Right cardiac atrium (tissue), 5 donors: Measurements from ENCODE around the gene SORCS2. TPM values are rescaled to one million over a fixed set of nuclear protein-coding genes. Genes with fewer than 3 reads are reported as not detected.

ENCODE experiments used
- ATAC-seq, 2 donors: fragments of 200-7000 bp; cut with Tn5 transposase; one replicate each; pipeline versions ENCODE4 v1.8.0 to v1.9.1; 2020; ENCODE audit warnings: moderate library complexity in 2 of 2, mild to moderate bottlenecking in 1 of 2
- DNase-seq, 3 donors: peaks; one replicate each; pipeline ENCODE4 v3.0.0-alpha.2; 2020
- H3K27ac ChIP-seq: one replicate; pipeline ENCODE4 v1.5.1; 2013; ENCODE audit warnings: mild to moderate bottlenecking, low read length, control low read depth, moderate library complexity
- H3K27me3 ChIP-seq: one replicate; pipeline ENCODE4 v1.6.1; 2013; ENCODE audit not compliant: control insufficient read depth, insufficient read depth
- H3K4me1 ChIP-seq: one replicate; pipeline ENCODE4 v1.6.1; 2013; ENCODE audit warnings: low read length; ENCODE audit not compliant: control insufficient read depth, insufficient read depth
- H3K4me3 ChIP-seq: one replicate; pipeline ENCODE4 v1.5.1; 2013; ENCODE audit warnings: low read length, control low read depth
- H3K9me3 ChIP-seq: one replicate; pipeline ENCODE4 v1.6.1; 2013; ENCODE audit warnings: low read length; ENCODE audit not compliant: control insufficient read depth
- WGBS: extraction: QIAGEN DNeasy Blood & Tissue Kit; methylation state at CpG from one replicate; pipeline ENCODE4 v1.1.7; 2013; 5-methylcytosine and 5-hydroxymethylcytosine counted together
- intact Hi-C, 4 donors: fragments of 100-400 bp; cut with DNase I; formaldehyde crosslinking; loops; one replicate each; pipeline versions ENCODE4 v1.11.0 to v1.14.0; 2022 to 2023
- polyA plus RNA-seq: library from polyadenylated mRNA; stranded (reverse); fragments of 200-250 nt; gene quantifications from one replicate; pipeline ENCODE4 v1.2.3, GENCODE V29; 2013
- total RNA-seq, 4 donors: library from RNA; stranded (reverse); fragmentation: NEBNext Ultra II Directional; extraction: Animal tissue kit (Norgen Biotek cat#: 25700); gene quantifications; one replicate each; pipeline ENCODE4 v1.2.1, GENCODE V29; 2021
- donor health status: healthy with polysubstance abuse.
- donor health status: DM: no; HTN: yes; CAD: no.
- donor health status: DM: no; HTN: no; CAD: no.
- donor health status: DM: no; HTN: yes; CAD: no; lungs with severe emphysema.
- donor health status: DM: yes; HTN: yes; CAD: no.

SORCS2 gene
- total and polyA plus RNA-seq, 5 donors, result 2.1 to 7.3 (median 2.7) TPM

DNA sequence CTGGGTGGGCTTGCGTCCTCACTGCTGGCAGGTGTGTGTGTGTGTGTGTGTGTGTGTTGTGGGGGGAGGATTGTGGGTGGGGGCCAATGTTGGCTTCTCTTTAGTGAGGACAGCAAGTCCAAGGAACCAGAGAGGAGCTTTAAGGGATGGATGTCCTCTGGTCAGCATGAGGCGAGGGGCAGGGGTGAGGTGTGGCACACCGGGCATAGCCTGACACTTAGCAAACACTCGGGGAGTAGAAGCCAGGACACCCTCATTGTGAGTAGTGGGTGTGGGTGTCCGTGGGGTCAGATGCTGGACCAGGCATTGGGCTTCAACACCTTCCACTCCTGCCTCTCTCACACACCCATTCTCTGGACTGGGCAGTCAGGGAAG, 2.8 kb downstream of the SORCS2 start:
- WGBS, result 78% methylated on average over 5 of the region's 5 CpGs
- no peak for ATAC-seq
- Histone ChIP-seq H3K4me1 (peaks cover 4% of the 10 kb centered on the region), H3K27me3 (no peaks in the 10 kb centered on the region), H3K9me3 (no peaks in the 10 kb centered on the region), H3K4me3 (no peak overlapping the region), H3K27ac (no peak overlapping the region)
- DNase-seq, result no peak
- intact Hi-C loops, result loop anchor here in 2 of 4 donors (10.0 kb wide), 1 partner anchor 520 kb away; no protein-coding TSS in a partner anchor

GRCh38 chr4:7195546-7196287, 3.4 kb downstream of the SORCS2 start:
- DNase-seq (no peak), ATAC-seq (no peak)
- no peak overlapping the region for H3K4me3 ChIP-seq
- 56% methylated on average over 14 of the region's 14 CpGs for WGBS
- intact Hi-C loops, result loop anchor here in 2 of 4 donors (10.0 kb wide), 1 partner anchor 519 kb away; no protein-coding TSS in a partner anchor
- H3K27me3 ChIP-seq, result no peaks in the 10 kb centered on the region
- H3K9me3 ChIP-seq, result no peaks in the 10 kb centered on the region
- peaks cover 4% of the 10 kb centered on the region for H3K4me1 ChIP-seq
- H3K27ac ChIP-seq, result no peak overlapping the region

DNA sequence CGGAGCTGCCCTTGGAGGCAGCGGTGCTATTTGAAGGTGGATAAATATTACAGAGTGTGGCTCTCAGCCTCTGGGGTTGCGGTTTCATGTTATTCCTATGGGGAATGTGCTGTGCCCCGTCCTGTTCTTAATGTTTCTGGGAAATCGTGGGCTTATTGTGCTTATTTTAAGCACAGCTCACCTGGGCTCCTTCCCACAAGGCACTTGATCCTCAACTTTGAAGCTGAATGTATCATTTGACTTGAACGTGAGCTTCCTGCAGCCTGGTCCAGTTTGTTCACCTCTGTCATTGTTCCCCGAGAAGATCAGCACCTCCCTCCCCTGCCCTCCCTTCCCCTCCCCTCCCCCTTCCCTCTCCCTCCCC, 3.9 kb downstream of the SORCS2 start:
- Histone ChIP-seq H3K9me3 (no peaks in the 10 kb centered on the region), H3K4me1 (peaks cover 4% of the 10 kb centered on the region), H3K27me3 (no peaks in the 10 kb centered on the region), H3K4me3 (no peak overlapping the region), H3K27ac (no peak overlapping the region)
- intact Hi-C loops, result loop anchor here in 2 of 4 donors (10.0 kb wide), 1 partner anchor 519 kb away; no protein-coding TSS in a partner anchor
- ATAC-seq, result no peak
- 50% methylated on average over 7 of the region's 7 CpGs for WGBS
- DNase-seq, result no peak

DNA sequence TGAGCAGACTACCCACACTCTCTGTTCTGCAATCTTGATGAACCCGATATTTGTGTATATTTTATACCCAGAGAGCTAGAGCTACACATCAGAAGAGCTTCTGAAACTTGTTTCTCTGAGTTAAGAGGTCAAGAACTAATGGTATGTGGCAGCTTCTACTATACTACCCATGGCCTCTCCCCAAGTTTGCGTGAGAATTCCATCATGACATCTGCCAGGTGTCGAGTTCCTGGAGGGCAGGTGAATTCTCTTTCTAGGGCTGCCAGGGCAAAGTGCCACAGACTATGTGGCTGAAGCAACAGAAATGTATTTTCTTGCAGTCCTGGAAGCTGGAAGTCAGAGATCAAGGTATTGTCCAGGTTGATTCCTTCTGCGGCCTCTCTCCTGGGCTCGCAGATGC, 4.4 kb downstream of the SORCS2 start:
- ATAC-seq (no peak), DNase-seq (no peak)
- intact Hi-C loops, result loop anchor here in 2 of 4 donors (10.0 kb wide), 1 partner anchor 518 kb away; no protein-coding TSS in a partner anchor
- H3K4me3 ChIP-seq, result no peak overlapping the region
- 75% methylated on average over 5 of the region's 5 CpGs for WGBS
- no peak overlapping the region for H3K27ac ChIP-seq
- no peaks in the 10 kb centered on the region for H3K27me3 ChIP-seq
- peaks cover 4% of the 10 kb centered on the region for H3K4me1 ChIP-seq
- no peaks in the 10 kb centered on the region for H3K9me3 ChIP-seq

GRCh38 chr4:7197910-7198309, 5.6 kb downstream of the SORCS2 start:
- peak in 1 of 3 donors; percentile 43 for DNase-seq
- peaks cover 3% of the 10 kb centered on the region for H3K4me1 ChIP-seq
- intact Hi-C loops, result loop anchor here in 2 of 4 donors (10.0 kb wide), 1 partner anchor 517 kb away; no protein-coding TSS in a partner anchor
- no peak overlapping the region for H3K4me3 ChIP-seq
- ATAC-seq, result no peak
- H3K27me3 ChIP-seq, result no peaks in the 10 kb centered on the region
- no peaks in the 10 kb centered on the region for H3K9me3 ChIP-seq
- no peak overlapping the region for H3K27ac ChIP-seq
- WGBS, result 70% methylated on average over 5 of the region's 5 CpGs

GRCh38 chr4:7198440-7199128, 6.2 kb downstream of the SORCS2 start:
- intact Hi-C loops, result loop anchor here in 2 of 4 donors (10.0 kb wide), 1 partner anchor 516 kb away; no protein-coding TSS in a partner anchor
- H3K27me3 ChIP-seq, result no peaks in the 10 kb centered on the region
- no peak for ATAC-seq
- peaks cover 2% of the 10 kb centered on the region for H3K4me1 ChIP-seq
- 80% methylated on average over 20 of the region's 20 CpGs for WGBS
- peak in 1 of 3 donors; percentile 40 for DNase-seq
- H3K9me3 ChIP-seq, result no peaks in the 10 kb centered on the region
- H3K27ac ChIP-seq, result no peak overlapping the region
- H3K4me3 ChIP-seq, result no peak overlapping the region

- DNase-seq (peak in 1 of 3 donors; percentile 34), ATAC-seq (no peak)
- intact Hi-C loops, result loop anchor here in 2 of 4 donors (10.0 kb wide), 1 partner anchor 516 kb away; no protein-coding TSS in a partner anchor
- Histone ChIP-seq H3K4me1 (no peaks in the 10 kb centered on the region), H3K9me3 (no peaks in the 10 kb centered on the region), H3K27me3 (no peaks in the 10 kb centered on the region), H3K4me3 (no peak overlapping the region), H3K27ac (no peak overlapping the region)
- 88% methylated on average over 15 of the region's 15 CpGs for WGBS
Observed at GRCh38 chr4:7199129-7199725, 6.9 kb downstream of the SORCS2 start.

DNA sequence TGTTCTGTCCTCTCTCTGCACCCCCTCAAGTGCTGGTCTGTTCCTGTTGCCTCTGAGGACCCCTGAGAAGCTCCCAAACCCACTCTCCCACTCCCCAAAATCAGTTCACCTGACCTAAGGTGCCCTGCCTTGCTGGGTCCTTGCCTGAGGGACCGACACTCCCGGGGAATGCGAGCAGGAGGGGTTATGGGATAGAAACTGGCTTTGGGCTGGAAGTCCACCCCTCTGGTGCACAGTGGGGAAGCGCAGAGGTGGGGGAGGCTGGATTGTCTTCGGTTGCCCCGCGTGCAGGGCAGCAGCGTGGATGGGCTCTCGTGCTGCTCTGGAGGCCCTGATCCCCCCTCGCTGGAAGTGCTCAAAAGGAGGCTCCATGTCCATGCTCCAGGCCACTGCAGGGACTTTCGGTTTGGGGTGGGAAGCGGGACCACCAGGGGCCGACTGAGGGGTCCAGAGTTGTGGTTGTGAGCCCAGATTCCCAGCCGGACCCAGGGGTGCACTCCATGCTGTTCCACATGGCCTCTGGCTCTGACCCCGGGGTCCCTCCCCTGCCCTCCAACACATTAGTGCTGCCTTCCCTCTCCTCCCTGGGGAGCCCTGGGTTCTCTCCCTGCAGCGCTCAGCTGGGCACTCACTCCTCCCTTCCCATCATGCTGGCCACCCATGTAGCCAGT, 7.6 kb downstream of the SORCS2 start:
- ATAC-seq (no peak), DNase-seq (peak in 1 of 3 donors; percentile 35)
- no peaks in the 10 kb centered on the region for H3K27me3 ChIP-seq
- no peaks in the 10 kb centered on the region for H3K4me1 ChIP-seq
- no peak overlapping the region for H3K27ac ChIP-seq
- H3K4me3 ChIP-seq, result no peak overlapping the region
- no peaks in the 10 kb centered on the region for H3K9me3 ChIP-seq
- intact Hi-C loops, result loop anchor here in 2 of 4 donors (10.0 kb wide), 1 partner anchor 515 kb away; no protein-coding TSS in a partner anchor
- WGBS, result 85% methylated on average over 16 of the region's 16 CpGs

- Histone ChIP-seq H3K9me3 (no peaks in the 10 kb centered on the region), H3K4me1 (no peaks in the 10 kb centered on the region), H3K4me3 (no peak overlapping the region), H3K27ac (no peak overlapping the region), H3K27me3 (no peaks in the 10 kb centered on the region)
- WGBS, result 91% methylated on average over 12 of the region's 12 CpGs
- no peak for ATAC-seq
- intact Hi-C loops, result no loop called here
- DNase-seq, result no peak
Observed at GRCh38 chr4:7200801-7201200, 8.5 kb downstream of the SORCS2 start.

- no peaks in the 10 kb centered on the region for H3K4me1 ChIP-seq
- 68% methylated on average over 29 of the region's 29 CpGs for WGBS
- H3K27ac ChIP-seq, result no peak overlapping the region
- no peak for DNase-seq
- no peaks in the 10 kb centered on the region for H3K9me3 ChIP-seq
- no peak overlapping the region for H3K4me3 ChIP-seq
- intact Hi-C loops, result no loop called here
- H3K27me3 ChIP-seq, result no peaks in the 10 kb centered on the region
- no peak for ATAC-seq
Observed at GRCh38 chr4:7201420-7202305, 9.3 kb downstream of the SORCS2 start.
